Measurements from ENCODE around the gene MAGI1.

The MAGI1 gene

GRCh38 chr3:65948841-65949573, 89.7 kb downstream of the MAGI1 start:
- no peak for DNase-seq (ENCODE audit: low read depth)
- no peak for TF ChIP-seq CTCF (conservative IDR thresholded peaks at IDR 0.05; ENCODE audit: low read depth, low read length)
- no peak overlapping the region for H3K4me3 ChIP-seq (ENCODE audit: low read length)

- DNase-seq (ENCODE audit: low read depth) = no peak
- no peak overlapping the region for H3K4me3 ChIP-seq (ENCODE audit: low read length)
- no peak for TF ChIP-seq CTCF (conservative IDR thresholded peaks at IDR 0.05; ENCODE audit: low read depth, low read length)
These were observed 92.3 kb downstream of the MAGI1 start for GRCh38 chr3:65946438-65946837.

- no peak overlapping the region for H3K4me3 ChIP-seq (ENCODE audit: low read length)
- no peak for TF ChIP-seq CTCF (conservative IDR thresholded peaks at IDR 0.05; ENCODE audit: low read depth, low read length)
- DNase-seq (ENCODE audit: low read depth) = no peak
These were observed 92.8 kb downstream of the MAGI1 start for GRCh38 chr3:65945953-65946352.

GRCh38 chr3:65945480-65945879, 93.2 kb downstream of the MAGI1 start:
- no peak for TF ChIP-seq CTCF (conservative IDR thresholded peaks at IDR 0.05; ENCODE audit: low read depth, low read length)
- no peak overlapping the region for H3K4me3 ChIP-seq (ENCODE audit: low read length)
- no peak for DNase-seq (ENCODE audit: low read depth)

- H3K4me3 ChIP-seq (ENCODE audit: low read length) = no peak overlapping the region
- DNase-seq (ENCODE audit: low read depth) = no peak
- TF ChIP-seq CTCF (conservative IDR thresholded peaks at IDR 0.05; ENCODE audit: low read depth, low read length) = no peak
These were observed 94.5 kb downstream of the MAGI1 start for GRCh38 chr3:65944252-65944651.

- DNase-seq (ENCODE audit: low read depth) = no peak
- no peak for TF ChIP-seq CTCF (conservative IDR thresholded peaks at IDR 0.05; ENCODE audit: low read depth, low read length)
These were observed 98.9 kb downstream of the MAGI1 start for GRCh38 chr3:65939801-65940246.

GRCh38 chr3:65939184-65939583, 99.5 kb downstream of the MAGI1 start:
- TF ChIP-seq CTCF (conservative IDR thresholded peaks at IDR 0.05; ENCODE audit: low read depth, low read length) = no peak
- H3K4me3 ChIP-seq (ENCODE audit: low read length) = no peak overlapping the region
- DNase-seq (ENCODE audit: low read depth) = no peak

More at GRCh38 chr3:65939801-65940246, 98.9 kb downstream of the MAGI1 start:
- no peak overlapping the region for H3K4me3 ChIP-seq (ENCODE audit: low read length)
